Mesodermal cell (in vitro differentiated cells): Measurements from ENCODE around the gene AGBL1. TPM values are rescaled to one million over a fixed set of nuclear protein-coding genes. Genes with fewer than 3 reads are reported as not detected.

Source experiments
- H3K27ac ChIP-seq: 2 replicates; pipeline ENCODE4 v1.7.0; 2013; ENCODE audit warnings: mild to moderate bottlenecking, low read depth, low read length, moderate library complexity; ENCODE audit not compliant: severe bottlenecking
- H3K36me3 ChIP-seq: 2 replicates; pipeline ENCODE4 v1.7.1; 2013; ENCODE audit warnings: mild to moderate bottlenecking, low read length, moderate library complexity; ENCODE audit not compliant: control insufficient read depth, insufficient read depth
- H3K4me1 ChIP-seq: one replicate; pipeline ENCODE4 v1.7.1; 2013; ENCODE audit warnings: mild to moderate bottlenecking, low read length; ENCODE audit not compliant: insufficient read depth, control insufficient read depth, poor library complexity, severe bottlenecking
- H3K4me3 ChIP-seq: 2 replicates; pipeline ENCODE4 v1.7.0; 2013; ENCODE audit warnings: low read length, control low read depth, mild to moderate bottlenecking; ENCODE audit not compliant: insufficient read depth, poor library complexity, severe bottlenecking; ENCODE audit errors: extremely low read depth
- H3K9me3 ChIP-seq: 2 replicates; pipeline ENCODE4 v1.7.1; 2013; ENCODE audit warnings: mild to moderate bottlenecking, low read length, moderate library complexity; ENCODE audit not compliant: control insufficient read depth
- WGBS, 2 experiments: methylation state at CpG; one replicate each; pipeline ENCODE4 v1.1.5; 2013; ENCODE audit warnings: missing lambda C conversion rate in 2 of 2; ENCODE audit not compliant: insufficient coverage in 2 of 2; 5-methylcytosine and 5-hydroxymethylcytosine counted together
- polyA plus RNA-seq, 2 experiments: library from polyadenylated mRNA; stranded (reverse); fragments of 50-300 nt; gene quantifications; one replicate each; pipeline ENCODE4 v1.2.3, GENCODE V29; 2013

The AGBL1 gene
- not detected for polyA plus RNA-seq (2013, experiment 1 of 2)
- not detected for polyA plus RNA-seq (2013, experiment 2 of 2)

DNA sequence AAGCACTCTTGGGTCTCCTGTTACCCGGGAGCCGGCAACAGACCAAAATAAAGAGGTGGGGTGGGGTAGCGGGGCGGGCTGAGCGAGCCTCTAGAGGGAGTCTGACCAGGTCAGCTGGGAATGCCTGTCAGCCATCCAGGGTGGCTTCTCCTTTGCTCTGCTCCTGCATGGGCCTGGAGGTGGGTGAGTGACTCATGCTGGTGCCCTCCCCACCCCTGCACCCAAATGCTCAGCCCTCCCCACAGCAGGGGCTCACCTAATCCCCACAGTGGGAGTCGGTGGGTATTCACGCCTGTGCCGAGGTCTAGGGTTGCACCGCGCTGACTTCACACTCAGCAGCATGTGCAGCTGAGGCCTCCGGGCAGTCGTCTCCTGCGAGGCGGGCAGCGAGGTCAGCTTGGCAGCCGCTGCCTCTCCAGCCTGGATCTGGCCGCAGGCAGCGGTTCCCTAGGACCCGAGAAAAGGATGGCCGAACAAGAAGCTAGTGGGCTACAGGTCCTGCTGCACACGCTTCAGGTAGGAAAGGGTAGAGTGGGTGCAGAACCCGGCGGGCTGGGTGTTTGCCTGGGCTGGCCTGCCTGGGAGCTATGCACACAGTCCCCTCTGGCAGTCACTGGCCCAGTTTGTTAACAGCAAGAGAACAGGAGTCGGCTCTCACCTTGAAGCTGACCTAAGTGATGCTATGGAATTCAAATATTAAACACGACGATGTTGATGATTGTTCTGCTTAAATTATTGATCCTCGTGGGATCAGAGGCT lies at the start of gene AGBL1:
Gene AGBL1 (plus strand): TSS at position 364 of the 759 bp plus-strand sequence.
- Histone ChIP-seq H3K4me1 (no peaks in the 10 kb centered on the region), H3K27ac (no peak within 1 kb of the TSS), H3K4me3 (no peak within 1 kb of the TSS), H3K9me3 (no peaks in the 10 kb centered on the region), H3K36me3 (no peaks in the 10 kb centered on the region)
- WGBS, 2 experiments = 89 to 91% methylated on average over 20 to 22 of the region's 27 CpGs

DNA sequence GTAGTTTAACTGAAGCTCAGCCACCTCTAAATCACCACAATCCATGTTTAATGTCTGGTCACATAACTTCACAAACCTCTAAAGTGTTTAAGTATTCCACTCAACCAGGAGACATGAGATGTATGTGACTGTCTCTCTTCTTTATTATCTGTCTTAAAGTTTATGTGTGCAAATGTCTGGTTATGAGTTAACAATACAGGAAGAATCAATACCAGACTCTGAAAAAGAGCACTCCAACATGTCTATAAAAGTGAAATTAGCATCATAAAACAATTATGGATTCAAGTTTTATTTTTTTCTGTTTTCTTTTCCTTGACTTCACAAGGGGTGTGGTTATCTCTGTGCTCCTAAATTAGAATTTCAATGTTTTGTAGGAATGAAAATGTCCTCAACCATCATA lies 44.8 kb upstream of the AGBL1 start:
- no peaks in the 10 kb centered on the region for H3K36me3 ChIP-seq

DNA sequence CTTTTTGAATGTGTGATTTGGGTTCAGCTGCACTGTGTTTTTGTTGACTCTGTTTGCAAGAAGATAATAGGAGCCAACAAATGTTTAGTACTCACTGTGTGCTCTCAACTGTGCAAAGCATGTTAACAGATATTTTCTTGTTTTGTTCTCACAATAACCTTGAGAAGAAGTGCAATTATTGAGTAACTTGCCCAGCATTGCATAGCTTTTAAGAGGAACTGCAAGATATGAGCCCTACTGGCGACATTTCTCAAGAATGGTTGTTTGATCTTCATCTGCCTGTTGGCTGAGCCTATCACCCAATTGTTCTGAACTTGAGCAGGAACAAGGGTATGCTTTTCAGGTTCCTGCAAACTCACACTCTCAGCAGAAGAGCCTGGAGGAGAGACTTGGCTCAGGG lies 43.4 kb upstream of the AGBL1 start:
- no peaks in the 10 kb centered on the region for H3K36me3 ChIP-seq
- H3K4me3 ChIP-seq = no peak overlapping the region
- 100% methylated on average over 1 of the region's 1 CpG; no CpG with 5 or more reads in 1 of the 2 experiments for WGBS, 2 experiments
- H3K4me1 ChIP-seq = no peaks in the 10 kb centered on the region
- no peak overlapping the region for H3K27ac ChIP-seq
- H3K9me3 ChIP-seq = no peaks in the 10 kb centered on the region

More for the DNA sequence above, 44.8 kb upstream of the AGBL1 start:
- H3K4me1 ChIP-seq = no peaks in the 10 kb centered on the region
- H3K4me3 ChIP-seq = no peak overlapping the region
- no peak overlapping the region for H3K27ac ChIP-seq
- H3K9me3 ChIP-seq = no peaks in the 10 kb centered on the region

DNA sequence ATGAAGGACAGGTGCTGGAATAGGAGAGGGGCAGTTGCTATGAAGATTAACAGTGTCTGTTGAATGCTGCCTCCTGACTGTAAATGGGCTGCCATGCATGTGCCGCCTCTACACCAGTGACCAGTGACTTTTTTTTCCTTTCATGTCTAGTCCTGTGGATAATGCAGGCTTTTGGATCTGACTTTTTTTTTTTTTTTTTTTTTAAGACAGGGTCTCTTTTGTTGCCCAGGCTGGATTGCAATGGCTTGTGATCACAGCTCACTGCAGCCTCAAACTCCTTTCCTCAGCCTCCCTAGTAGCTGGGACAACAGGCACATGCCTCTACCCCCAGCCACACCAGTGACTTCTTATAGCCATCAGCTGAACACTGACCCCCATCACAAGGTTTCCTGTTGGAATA lies 41.2 kb upstream of the AGBL1 start:
- Histone ChIP-seq H3K27ac (no peak overlapping the region), H3K4me3 (no peak overlapping the region), H3K9me3 (no peaks in the 10 kb centered on the region), H3K4me1 (no peaks in the 10 kb centered on the region), H3K36me3 (no peaks in the 10 kb centered on the region)
- 100% methylated on average over 1 of the region's 1 CpG; no CpG with 5 or more reads in 1 of the 2 experiments for WGBS, 2 experiments

DNA sequence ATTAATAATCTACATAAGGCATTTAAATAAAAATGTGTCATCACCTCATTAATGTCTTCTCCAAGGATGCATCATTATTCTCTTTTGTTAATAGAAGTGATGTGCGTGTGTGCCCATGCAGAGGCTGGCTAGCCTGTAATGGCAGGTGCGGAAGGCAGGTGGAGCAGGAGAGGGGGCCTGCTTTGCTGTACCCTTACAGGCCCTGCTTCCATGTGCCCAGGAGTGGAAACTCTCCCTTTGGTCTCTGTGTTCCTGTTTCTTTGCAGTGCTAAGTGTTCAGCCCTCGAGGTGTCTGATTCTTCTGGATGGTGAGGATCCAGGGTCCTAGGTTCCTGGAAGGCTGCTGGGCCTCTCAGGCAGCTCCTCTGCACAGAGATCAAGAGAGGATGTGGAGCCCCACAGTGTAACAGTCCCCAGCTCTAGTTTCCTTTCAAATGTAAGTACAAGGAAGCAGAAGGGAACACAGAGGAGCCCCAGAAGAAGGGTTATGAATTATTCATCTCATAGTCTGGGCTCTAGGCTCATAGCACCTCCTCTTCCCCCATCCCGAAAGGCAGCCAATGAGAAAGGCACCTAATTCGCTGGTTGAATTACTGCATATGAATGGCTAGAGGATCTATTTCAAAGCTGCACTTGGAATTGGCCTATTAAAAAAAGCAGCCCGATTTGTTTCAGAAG lies 39.2 kb upstream of the AGBL1 start:
- Histone ChIP-seq H3K9me3 (no peaks in the 10 kb centered on the region), H3K4me3 (no peak overlapping the region), H3K36me3 (no peaks in the 10 kb centered on the region), H3K4me1 (no peaks in the 10 kb centered on the region), H3K27ac (no peak overlapping the region)
- 56 to 80% methylated on average over 2 to 4 of the region's 6 CpGs for WGBS, 2 experiments

DNA sequence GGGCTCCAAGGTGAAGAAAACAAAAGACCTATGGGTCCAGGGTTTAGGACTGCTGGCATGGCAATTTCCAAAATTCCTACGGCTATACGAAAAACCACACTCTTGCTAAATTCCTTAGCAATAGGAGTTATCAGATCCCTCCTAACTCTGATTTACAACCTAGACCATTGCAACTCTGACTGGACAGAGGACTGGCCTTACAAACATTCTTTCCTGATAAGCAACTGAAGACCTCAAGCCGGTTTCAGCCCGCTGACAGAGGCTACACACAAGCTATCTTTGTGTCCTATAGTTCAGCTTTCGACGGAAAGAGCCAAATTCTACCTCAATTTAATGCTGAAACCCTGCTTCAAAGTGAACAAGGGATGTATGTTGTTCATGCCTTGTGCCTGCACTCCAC lies 38.3 kb upstream of the AGBL1 start:
- Histone ChIP-seq H3K36me3 (no peaks in the 10 kb centered on the region), H3K9me3 (no peaks in the 10 kb centered on the region), H3K27ac (peak overlapping the region; percentile 57), H3K4me1 (no peaks in the 10 kb centered on the region), H3K4me3 (no peak overlapping the region)
- 54 to 60% methylated on average over 4 to 6 of the region's 6 CpGs for WGBS, 2 experiments

DNA sequence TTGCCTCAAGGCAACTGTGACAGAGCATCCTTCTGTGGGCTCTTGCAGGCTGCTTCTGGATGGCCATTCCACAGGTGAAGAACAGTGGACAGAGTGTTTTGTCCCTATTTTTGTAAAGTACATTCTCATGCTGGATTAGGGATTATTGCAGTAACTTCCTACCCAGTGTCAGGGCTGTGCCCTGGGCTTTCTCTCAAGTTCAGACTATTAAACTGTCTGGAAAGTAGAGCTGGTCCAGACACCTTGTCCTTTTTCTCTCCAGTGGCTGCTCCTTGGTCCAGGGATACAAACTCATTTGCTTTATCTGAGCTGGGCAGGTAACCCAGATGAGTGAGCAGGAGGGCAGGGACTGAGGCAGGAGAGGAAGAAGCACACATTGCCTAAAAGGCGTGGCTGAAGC lies 37.4 kb upstream of the AGBL1 start:
- Histone ChIP-seq H3K36me3 (no peaks in the 10 kb centered on the region), H3K27ac (no peak overlapping the region), H3K4me3 (no peak overlapping the region), H3K4me1 (no peaks in the 10 kb centered on the region), H3K9me3 (no peaks in the 10 kb centered on the region)
- 85 to 100% methylated on average over 1 of the region's 1 CpG for WGBS, 2 experiments

DNA sequence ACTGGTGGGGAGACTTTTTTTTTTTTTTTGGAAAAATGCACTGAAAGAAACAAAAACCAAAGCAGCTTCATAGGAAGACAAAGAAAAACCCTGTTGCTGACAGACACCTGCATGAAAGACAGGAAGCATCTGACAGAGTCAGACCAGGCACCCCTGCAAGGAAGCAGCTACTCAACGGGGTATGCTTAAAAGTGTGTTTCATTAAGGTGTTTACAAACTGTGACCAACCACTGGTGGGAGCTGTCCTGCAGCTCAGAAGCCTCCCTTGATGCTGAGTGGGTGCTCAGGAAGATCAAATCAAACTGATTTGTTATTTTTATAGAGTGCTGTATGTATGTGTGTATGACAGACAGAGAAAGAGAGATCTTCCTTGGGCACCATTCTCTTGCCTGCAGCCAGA lies 34.7 kb upstream of the AGBL1 start:
- H3K4me1 ChIP-seq = no peaks in the 10 kb centered on the region
- H3K4me3 ChIP-seq = no peak overlapping the region
- no peak overlapping the region for H3K27ac ChIP-seq
- H3K9me3 ChIP-seq = no peaks in the 10 kb centered on the region
- 13 to 60% methylated on average over 1 of the region's 1 CpG for WGBS, 2 experiments
- H3K36me3 ChIP-seq = no peaks in the 10 kb centered on the region

DNA sequence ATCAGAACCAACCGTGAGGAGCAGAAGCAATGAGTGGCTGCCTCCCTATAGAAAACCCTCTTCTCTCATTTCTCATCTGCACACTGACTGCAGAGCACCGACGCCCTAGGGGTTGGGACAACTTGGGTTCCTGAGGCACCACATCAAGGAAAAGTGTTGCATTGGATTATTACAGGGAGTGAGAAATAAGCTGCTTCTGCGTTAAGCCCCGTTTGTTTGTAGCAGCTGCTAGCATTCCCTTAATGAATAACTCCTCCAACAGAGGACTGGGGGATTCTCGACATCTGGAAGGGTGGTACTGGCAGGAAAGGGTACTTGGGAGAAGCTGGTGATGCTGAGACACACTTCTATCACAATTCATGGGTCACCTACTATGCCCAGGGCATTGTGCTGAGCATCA lies 25.3 kb upstream of the AGBL1 start:
- Histone ChIP-seq H3K27ac (no peak overlapping the region), H3K4me3 (no peak overlapping the region), H3K4me1 (no peaks in the 10 kb centered on the region), H3K36me3 (no peaks in the 10 kb centered on the region), H3K9me3 (no peaks in the 10 kb centered on the region)
- WGBS, 2 experiments = 100% methylated on average over 1 of the region's 6 CpGs

DNA sequence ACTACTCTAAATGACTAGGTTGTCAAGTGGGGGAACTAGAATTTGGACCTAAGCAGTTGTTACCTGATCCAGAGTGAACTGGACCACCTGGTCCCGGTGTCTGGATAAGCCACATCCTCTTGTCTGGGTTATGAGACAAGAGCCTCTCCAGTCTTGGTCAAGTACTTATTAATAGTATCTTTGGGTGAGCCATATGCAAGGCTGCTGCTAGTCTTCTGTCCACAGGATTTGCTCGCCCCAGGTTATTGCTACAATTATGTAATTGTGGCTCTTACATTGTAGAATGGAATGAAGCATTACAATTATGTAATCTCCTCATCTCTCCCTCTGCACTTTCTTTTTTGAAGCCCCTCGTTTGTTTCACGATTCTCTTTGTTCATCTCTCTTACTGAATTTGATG lies 24.0 kb upstream of the AGBL1 start:
- Histone ChIP-seq H3K36me3 (no peaks in the 10 kb centered on the region), H3K27ac (no peak overlapping the region), H3K4me1 (no peaks in the 10 kb centered on the region), H3K4me3 (no peak overlapping the region), H3K9me3 (no peaks in the 10 kb centered on the region)
- 93 to 96% methylated on average over 3 of the region's 4 CpGs for WGBS, 2 experiments

DNA sequence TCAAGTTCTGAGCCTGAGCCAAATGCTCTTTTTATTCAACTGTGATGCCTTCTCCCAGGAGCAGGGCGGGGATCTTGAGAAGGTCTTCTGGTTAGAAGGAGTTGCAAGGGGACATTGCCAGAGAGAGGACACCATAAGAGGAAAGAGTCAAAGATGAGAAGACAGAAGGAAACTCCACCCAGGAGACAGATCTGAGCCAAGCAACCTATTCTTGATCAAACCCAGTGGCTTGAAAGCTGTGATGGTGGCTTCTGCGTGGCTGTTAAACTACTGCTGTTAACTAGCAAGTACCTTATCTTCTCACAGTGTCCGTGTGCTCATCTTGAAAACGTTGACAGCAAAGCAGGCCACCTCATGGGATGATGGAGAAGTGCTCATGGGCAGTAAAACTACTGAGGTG lies 19.8 kb upstream of the AGBL1 start:
- 87 to 89% methylated on average over 3 to 4 of the region's 4 CpGs for WGBS, 2 experiments
- H3K36me3 ChIP-seq = no peaks in the 10 kb centered on the region
- H3K4me1 ChIP-seq = no peaks in the 10 kb centered on the region
- no peak overlapping the region for H3K27ac ChIP-seq
- no peak overlapping the region for H3K4me3 ChIP-seq
- no peaks in the 10 kb centered on the region for H3K9me3 ChIP-seq
